ENCODE data around the gene FGR. TPM values are rescaled to one million over a fixed set of nuclear protein-coding genes. Genes with fewer than 3 reads are reported as not detected.
A peak's percentile ranks its signal among the peaks of the same experiment; 100 is the strongest.

The FGR gene
- total RNA-seq, 1 experiment from 2014 or later = not detected

- peak; percentile 47 for DNase-seq (ENCODE audit: low read depth)
Measured at GRCh38 chr1:27589841-27590426, 45.1 kb downstream of the FGR start.

GRCh38 chr1:27589441-27589840 is 45.5 kb downstream of the FGR start:
- DNase-seq (ENCODE audit: low read depth) = no peak

GRCh38 chr1:27588256-27589232 is 46.4 kb downstream of the FGR start:
- DNase-seq (ENCODE audit: low read depth) = no peak

- no peak for DNase-seq (ENCODE audit: low read depth)
Measured at GRCh38 chr1:27585684-27586083, 49.3 kb downstream of the FGR start.

GRCh38 chr1:27584453-27584852 is 50.5 kb downstream of the FGR start:
- DNase-seq (ENCODE audit: low read depth) = no peak

GRCh38 chr1:27583479-27583878 is 51.5 kb downstream of the FGR start:
- DNase-seq (ENCODE audit: low read depth) = no peak

GRCh38 chr1:27581823-27582243 is 53.2 kb downstream of the FGR start:
- no peak for DNase-seq (ENCODE audit: low read depth)

- no peak for DNase-seq (ENCODE audit: low read depth)
Measured at GRCh38 chr1:27577504-27578188, 57.3 kb downstream of the FGR start.

- no peak for DNase-seq (ENCODE audit: low read depth)
Measured at GRCh38 chr1:27576806-27577227, 58.2 kb downstream of the FGR start.

GRCh38 chr1:27575840-27576331 is 59.1 kb downstream of the FGR start:
- peak; percentile 18 for DNase-seq (ENCODE audit: low read depth)

GRCh38 chr1:27574871-27575831 is 59.8 kb downstream of the FGR start:
- peak; percentile 56 for DNase-seq (ENCODE audit: low read depth)

GRCh38 chr1:27574001-27574781 is 60.8 kb downstream of the FGR start:
- DNase-seq (ENCODE audit: low read depth) = no peak

- DNase-seq (ENCODE audit: low read depth) = no peak
Measured at GRCh38 chr1:27572679-27573426, 62.1 kb downstream of the FGR start.

GRCh38 chr1:27572019-27572678 is 62.8 kb downstream of the FGR start:
- DNase-seq (ENCODE audit: low read depth) = no peak

- DNase-seq (ENCODE audit: low read depth) = no peak
Measured at GRCh38 chr1:27571439-27572018, 63.5 kb downstream of the FGR start.

GRCh38 chr1:27570784-27571183 is 64.2 kb downstream of the FGR start:
- DNase-seq (ENCODE audit: low read depth) = no peak

- no peak for DNase-seq (ENCODE audit: low read depth)
Measured at GRCh38 chr1:27570356-27570755, 64.6 kb downstream of the FGR start.

Measured in HT1080 (cell line).